DOHH2 (cell line): ENCODE results near the gene ZNF527.

Experiments
- H3F3A ChIP-seq: fragments of 200-600 bp; sonication (generic), shearing (Covaris generic); 2 replicates; pipeline ENCODE4 v1.6.0; 2016; ENCODE audit warnings: antibody characterized with exemption, mild to moderate bottlenecking; ENCODE audit not compliant: control insufficient read depth, insufficient read depth
- H3K27ac ChIP-seq: fragments of 200-600 bp; sonication (generic); 2 replicates; pipeline ENCODE4 v1.5.1; 2014; ENCODE audit warnings: low read depth, mild to moderate bottlenecking, low read length, moderate library complexity
- H3K27me3 ChIP-seq: fragments of 200-600 bp; sonication (generic); 2 replicates; pipeline ENCODE4 v1.6.1; 2014; ENCODE audit warnings: mild to moderate bottlenecking, low read length, mixed read lengths; ENCODE audit not compliant: control insufficient read depth
- H3K36me3 ChIP-seq: fragments of 200-600 bp; sonication (generic); 2 replicates; pipeline ENCODE4 v1.6.1; 2014; ENCODE audit warnings: mild to moderate bottlenecking, low read length, moderate library complexity, mixed read lengths; ENCODE audit not compliant: control insufficient read depth
- H3K4me1 ChIP-seq: fragments of 200-600 bp; sonication (generic); 2 replicates; pipeline ENCODE4 v1.6.1; 2014; ENCODE audit warnings: mild to moderate bottlenecking, low read length, mixed read lengths; ENCODE audit not compliant: control insufficient read depth
- H3K4me2 ChIP-seq: fragments of 200-600 bp; sonication (generic); 2 replicates; pipeline ENCODE4 v1.6.0; 2014; ENCODE audit warnings: mild to moderate bottlenecking, low read length, moderate library complexity
- H3K4me3 ChIP-seq: fragments of 200-600 bp; sonication (generic); 2 replicates; pipeline ENCODE4 v1.5.1; 2014; ENCODE audit warnings: mild to moderate bottlenecking, low read length, mixed read lengths
- H3K79me2 ChIP-seq: fragments of 200-600 bp; sonication (generic); 2 replicates; pipeline ENCODE4 v1.6.1; 2014; ENCODE audit warnings: mild to moderate bottlenecking, low read length, mixed read lengths; ENCODE audit not compliant: control insufficient read depth
- H3K9me2 ChIP-seq: fragments of 200-600 bp; sonication (generic); replicated peaks from 2 replicates; pipeline ENCODE4 v1.6.1; 2014; ENCODE audit warnings: mild to moderate bottlenecking, low read length, mixed read lengths; ENCODE audit not compliant: control insufficient read depth
- H3K9me3 ChIP-seq: fragments of 200-600 bp; sonication (generic); 2 replicates; pipeline ENCODE4 v1.6.1; 2014; ENCODE audit warnings: antibody characterized with exemption, low read length, mixed read lengths; ENCODE audit not compliant: control insufficient read depth, insufficient read depth
- H4K20me1 ChIP-seq: fragments of 200-600 bp; sonication (generic); 2 replicates; pipeline ENCODE4 v1.6.0; 2014; ENCODE audit warnings: low read depth, mild to moderate bottlenecking, antibody characterized with exemption, low read length, moderate library complexity; ENCODE audit not compliant: control insufficient read depth, insufficient read depth
- CTCF ChIP-seq: fragments of 200-600 bp; sonication (generic); IDR thresholded peaks from one replicate; pipeline ENCODE4 v1.5.1; 2014; ENCODE audit warnings: antibody characterized with exemption, mild to moderate bottlenecking, low read depth, low read length; ENCODE audit not compliant: poor library complexity, severe bottlenecking
- EZH2phosphoT487 ChIP-seq: fragments of 200-600 bp; sonication (generic); IDR thresholded peaks from 2 replicates; pipeline ENCODE4 v1.6.1; 2017; ENCODE audit warnings: borderline replicate concordance, mild to moderate bottlenecking, antibody characterized with exemption, low read length, moderate library complexity, mixed read lengths

The ZNF527 gene

GRCh38 chr19:37333457-37333856 lies 37.4 kb upstream of the ZNF527 start:
- Histone ChIP-seq H3K4me3 (no peak overlapping the region), H3K79me2 (no peaks in the 10 kb centered on the region), H3F3A (no peaks in the 10 kb centered on the region), H3K9me2 (no peaks in the 10 kb centered on the region), H3K27me3 (no peaks in the 10 kb centered on the region), H3K36me3 (peaks cover 5% of the 10 kb centered on the region; the same call in 1 of the 2 replicates), H3K27ac (no peak overlapping the region), H4K20me1 (no peaks in the 10 kb centered on the region), H3K9me3 (peaks cover 24% of the 10 kb centered on the region; the same call in 1 of the 2 replicates), H3K4me2 (no peak overlapping the region), H3K4me1 (peaks cover 4% of the 10 kb centered on the region; the same call in 1 of the 2 replicates)
- no peak for TF ChIP-seq EZH2phosphoT487
- no peak for TF ChIP-seq CTCF

- H3K4me3 ChIP-seq = peak overlapping the region; percentile 69
- H3F3A ChIP-seq = no peaks in the 10 kb centered on the region
- no peaks in the 10 kb centered on the region for H3K9me2 ChIP-seq
- no peak overlapping the region for H3K27ac ChIP-seq
- H3K9me3 ChIP-seq = peaks cover 24% of the 10 kb centered on the region; the same call in 1 of the 2 replicates
- H3K79me2 ChIP-seq = no peaks in the 10 kb centered on the region
- no peaks in the 10 kb centered on the region for H4K20me1 ChIP-seq
- TF ChIP-seq CTCF = no peak
- TF ChIP-seq EZH2phosphoT487 = no peak
- H3K27me3 ChIP-seq = no peaks in the 10 kb centered on the region
- H3K4me1 ChIP-seq = peaks cover 4% of the 10 kb centered on the region; the same call in 1 of the 2 replicates
- H3K4me2 ChIP-seq = peak overlapping the region; percentile 62
- H3K36me3 ChIP-seq = peaks cover 5% of the 10 kb centered on the region; the same call in 1 of the 2 replicates
Measured at GRCh38 chr19:37334179-37335071, 36.5 kb upstream of the ZNF527 start.

- H3K36me3 ChIP-seq = no peaks in the 10 kb centered on the region
Measured at GRCh38 chr19:37342753-37343152, 28.1 kb upstream of the ZNF527 start.

More at GRCh38 chr19:37342753-37343152, 28.1 kb upstream of the ZNF527 start:
- Histone ChIP-seq H3K79me2 (no peaks in the 10 kb centered on the region), H3K4me1 (no peaks in the 10 kb centered on the region), H3F3A (no peaks in the 10 kb centered on the region), H4K20me1 (no peaks in the 10 kb centered on the region), H3K9me3 (no peaks in the 10 kb centered on the region; the same call in 1 of the 2 replicates), H3K27me3 (no peaks in the 10 kb centered on the region), H3K4me2 (no peak overlapping the region), H3K9me2 (no peaks in the 10 kb centered on the region), H3K27ac (no peak overlapping the region), H3K4me3 (no peak overlapping the region)
- TF ChIP-seq EZH2phosphoT487 (no peak), CTCF (no peak)
